Kidney (tissue), 14 donors: ENCODE data around the gene EDN3. TPM values are rescaled to one million over a fixed set of nuclear protein-coding genes. Genes with fewer than 3 reads are reported as not detected.
A peak's percentile ranks its signal among the peaks of the same experiment; 100 is the strongest.

Source experiments
- DNase-seq, 5 donors: peaks; one replicate each; pipeline ENCODE4 v3.0.0-alpha.2; 2013 to 2020
- FAIRE-seq: peaks from 2 replicates; lab custom pipeline; 2012; peaks lifted over from hg19 to GRCh38; lab: Jason Lieb, UNC
- H3K27ac ChIP-seq, 2 donors: one replicate each; pipeline ENCODE4 v1.7.0; 2013; ENCODE audit warnings: low read depth in 2 of 2, low read length in 2 of 2, inconsistent platforms in 1 of 2
- H3K27me3 ChIP-seq: one replicate; pipeline ENCODE4 v1.7.1; 2013; ENCODE audit warnings: low read length, inconsistent platforms; ENCODE audit not compliant: control insufficient read depth, insufficient read depth
- H3K36me3 ChIP-seq, 3 donors: one replicate each; pipeline versions ENCODE4 v1.7.0 to v1.7.1; 2013; ENCODE audit warnings: low read length in 3 of 3, control low read depth in 1 of 3, inconsistent platforms in 1 of 3; ENCODE audit not compliant: insufficient read depth in 3 of 3, control insufficient read depth in 2 of 3
- H3K4me1 ChIP-seq, 3 donors: one replicate each; pipeline versions ENCODE4 v1.7.0 to v1.7.1; 2013; ENCODE audit warnings: low read length in 3 of 3, inconsistent platforms in 1 of 3, low read depth in 1 of 3; ENCODE audit not compliant: control insufficient read depth in 2 of 3, insufficient read depth in 2 of 3
- H3K4me3 ChIP-seq, 3 donors: one replicate each; pipeline versions ENCODE4 v1.7.0 to v1.8.1; 2013; ENCODE audit warnings: low read length in 3 of 3, control low read depth in 1 of 3, inconsistent platforms in 1 of 3
- H3K9ac ChIP-seq, 3 donors: one replicate each; pipeline versions ENCODE4 v1.7.0 to v1.7.1; 2013; ENCODE audit warnings: low read length in 3 of 3, control low read depth in 1 of 3, inconsistent platforms in 1 of 3
- H3K9me3 ChIP-seq, 3 donors: one replicate each; pipeline versions ENCODE4 v1.7.0 to v1.7.1; 2013; ENCODE audit warnings: low read length in 3 of 3, control low read depth in 1 of 3, inconsistent platforms in 1 of 3; ENCODE audit not compliant: control insufficient read depth in 2 of 3, insufficient read depth in 1 of 3
- CTCF ChIP-seq: IDR thresholded peaks from 3 replicates; pipeline ENCODE4 v1.5.1; 2012; ENCODE audit warnings: mild to moderate bottlenecking, moderate library complexity, borderline replicate concordance; ENCODE audit not compliant: insufficient read depth; ENCODE audit errors: extremely low read depth
- intact Hi-C: fragments of 100-400 bp; cut with DNase I; formaldehyde crosslinking; loops from one replicate; pipeline ENCODE4 v1.11.1; 2022
- polyA plus RNA-seq: library from polyadenylated mRNA; stranded (reverse); fragments of 350-450 nt; fragmentation: Illumina TruSeq; extraction: RNeasy Lipid Tissue Mini Kit (QIAGEN cat#74804); gene quantifications from one replicate; pipeline ENCODE4 v1.2.3, GENCODE V29; 2014; ENCODE audit warnings: low read depth, low replicate concordance; ENCODE audit not compliant: insufficient read depth
- total RNA-seq: library from RNA; stranded (reverse); fragmentation: NEBNext Ultra II Directional; extraction: Animal tissue kit (Norgen Biotek cat#: 25700); gene quantifications from one replicate; pipeline ENCODE4 v1.2.1, GENCODE V29; 2021
- donor health status: control.
- donor health status: control.
- donor health status: control.
- donor health status: control.
- donor health status: control.
- donor health status: DM: yes; HTN: yes; CAD: no.
- donor health status: Normal renal cell carcinoma (clear cell type).

Gene EDN3
- total and polyA plus RNA-seq, 2 donors from 2014 or later: 0.19 TPM; not detected in 1

GRCh38 chr20:59322585-59323454 is 22.4 kb downstream of the EDN3 start:
- Histone ChIP-seq H3K9me3 (no peaks in the 10 kb centered on the region), H3K4me1 (no peaks in the 10 kb centered on the region), H3K4me3 (no peak overlapping the region), H3K9ac (no peak overlapping the region), H3K27ac (no peak overlapping the region), H3K36me3 (no peaks in the 10 kb centered on the region), H3K27me3 (no peaks in the 10 kb centered on the region)
- FAIRE-seq: no peak
- intact Hi-C loops: no loop called here
- no peak for TF ChIP-seq CTCF
- no peak for DNase-seq

GRCh38 chr20:59323731-59324130 is 23.3 kb downstream of the EDN3 start:
- no peak for TF ChIP-seq CTCF
- no peak for FAIRE-seq
- H3K36me3 ChIP-seq: no peaks in the 10 kb centered on the region

GRCh38 chr20:59324521-59325141 is 24.2 kb downstream of the EDN3 start:
- no peak overlapping the region for H3K9ac ChIP-seq
- H3K36me3 ChIP-seq: no peaks in the 10 kb centered on the region
- no peaks in the 10 kb centered on the region for H3K27me3 ChIP-seq
- intact Hi-C loops: no loop called here
- H3K27ac ChIP-seq: no peak overlapping the region
- DNase-seq (peak in 4 of 5 donors; percentile 64 to 86 (median 78)), FAIRE-seq (no peak)
- H3K4me1 ChIP-seq: no peaks in the 10 kb centered on the region
- no peaks in the 10 kb centered on the region for H3K9me3 ChIP-seq
- H3K4me3 ChIP-seq: no peak overlapping the region
- TF ChIP-seq CTCF: no peak

More at GRCh38 chr20:59323731-59324130, 23.3 kb downstream of the EDN3 start:
- Histone ChIP-seq H3K27me3 (no peaks in the 10 kb centered on the region), H3K4me3 (no peak overlapping the region), H3K9ac (no peak overlapping the region), H3K4me1 (no peaks in the 10 kb centered on the region), H3K9me3 (no peaks in the 10 kb centered on the region), H3K27ac (no peak overlapping the region)
- intact Hi-C loops: no loop called here
- DNase-seq: no peak
